Kidney (tissue), 14 donors: ENCODE results near the gene CCT2. TPM values are rescaled to one million over a fixed set of nuclear protein-coding genes. Genes with fewer than 3 reads are reported as not detected.

ENCODE experiments used
- DNase-seq, 5 donors: peaks; one replicate each; pipeline ENCODE4 v3.0.0-alpha.2; 2013 to 2020
- FAIRE-seq: peaks from 2 replicates; lab custom pipeline; 2012; peaks lifted over from hg19 to GRCh38; lab: Jason Lieb, UNC
- H3K27ac ChIP-seq, 2 donors: one replicate each; pipeline ENCODE4 v1.7.0; 2013; ENCODE audit warnings: low read depth in 2 of 2, low read length in 2 of 2, inconsistent platforms in 1 of 2
- H3K27me3 ChIP-seq: one replicate; pipeline ENCODE4 v1.7.1; 2013; ENCODE audit warnings: low read length, inconsistent platforms; ENCODE audit not compliant: control insufficient read depth, insufficient read depth
- H3K36me3 ChIP-seq, 3 donors: one replicate each; pipeline versions ENCODE4 v1.7.0 to v1.7.1; 2013; ENCODE audit warnings: low read length in 3 of 3, control low read depth in 1 of 3, inconsistent platforms in 1 of 3; ENCODE audit not compliant: insufficient read depth in 3 of 3, control insufficient read depth in 2 of 3
- H3K4me1 ChIP-seq, 3 donors: one replicate each; pipeline versions ENCODE4 v1.7.0 to v1.7.1; 2013; ENCODE audit warnings: low read length in 3 of 3, inconsistent platforms in 1 of 3, low read depth in 1 of 3; ENCODE audit not compliant: control insufficient read depth in 2 of 3, insufficient read depth in 2 of 3
- H3K4me3 ChIP-seq, 3 donors: one replicate each; pipeline versions ENCODE4 v1.7.0 to v1.8.1; 2013; ENCODE audit warnings: low read length in 3 of 3, control low read depth in 1 of 3, inconsistent platforms in 1 of 3
- H3K9ac ChIP-seq, 3 donors: one replicate each; pipeline versions ENCODE4 v1.7.0 to v1.7.1; 2013; ENCODE audit warnings: low read length in 3 of 3, control low read depth in 1 of 3, inconsistent platforms in 1 of 3
- H3K9me3 ChIP-seq, 3 donors: one replicate each; pipeline versions ENCODE4 v1.7.0 to v1.7.1; 2013; ENCODE audit warnings: low read length in 3 of 3, control low read depth in 1 of 3, inconsistent platforms in 1 of 3; ENCODE audit not compliant: control insufficient read depth in 2 of 3, insufficient read depth in 1 of 3
- intact Hi-C: fragments of 100-400 bp; cut with DNase I; formaldehyde crosslinking; loops from one replicate; pipeline ENCODE4 v1.11.1; 2022
- polyA plus RNA-seq: library from polyadenylated mRNA; stranded (reverse); fragments of 350-450 nt; fragmentation: Illumina TruSeq; extraction: RNeasy Lipid Tissue Mini Kit (QIAGEN cat#74804); gene quantifications from one replicate; pipeline ENCODE4 v1.2.3, GENCODE V29; 2014; ENCODE audit warnings: low read depth, low replicate concordance; ENCODE audit not compliant: insufficient read depth
- total RNA-seq: library from RNA; stranded (reverse); fragmentation: NEBNext Ultra II Directional; extraction: Animal tissue kit (Norgen Biotek cat#: 25700); gene quantifications from one replicate; pipeline ENCODE4 v1.2.1, GENCODE V29; 2021
- TF ChIP-seq, protein P1 (sequence below): IDR thresholded peaks from 3 replicates; pipeline ENCODE4 v1.5.1; 2012; ENCODE audit warnings: mild to moderate bottlenecking, moderate library complexity, borderline replicate concordance; ENCODE audit not compliant: insufficient read depth; ENCODE audit errors: extremely low read depth
- donor health status: control.
- donor health status: control.
- donor health status: control.
- donor health status: control.
- donor health status: control.
- donor health status: DM: yes; HTN: yes; CAD: no.
- donor health status: Normal renal cell carcinoma (clear cell type).

The CCT2 gene
- total and polyA plus RNA-seq, 2 donors from 2014 or later = 117 to 125 TPM

DNA sequence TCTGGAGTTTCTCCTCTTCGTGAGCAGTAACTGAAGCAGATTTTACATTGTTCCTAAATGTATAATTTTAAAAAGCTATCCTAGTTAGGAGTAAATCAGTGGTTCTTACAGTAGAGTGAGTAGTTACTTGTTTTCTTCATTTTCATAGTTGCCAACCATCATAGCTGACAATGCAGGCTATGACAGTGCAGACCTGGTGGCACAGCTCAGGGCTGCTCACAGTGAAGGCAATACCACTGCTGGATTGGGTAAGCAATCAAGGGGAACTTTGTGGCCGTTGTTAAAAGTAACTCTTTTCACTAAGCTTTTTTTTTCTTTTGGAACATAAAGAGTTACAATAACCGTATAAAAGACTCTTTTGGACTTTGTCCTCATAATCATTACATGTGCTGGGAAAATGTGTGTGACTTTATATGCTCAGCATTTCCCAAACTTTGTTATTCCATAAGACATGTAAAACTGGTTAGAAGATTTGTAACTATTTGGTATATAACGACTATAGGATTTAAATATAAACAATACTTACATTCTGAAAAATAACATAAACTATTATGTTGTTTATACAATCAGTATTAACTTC lies 13.0 kb downstream of the CCT2 start:
- Histone ChIP-seq H3K9me3 (no peaks in the 10 kb centered on the region), H3K36me3 (peaks cover 8 to 64% (median 39%) of the 10 kb centered on the region in 3 donors), H3K27ac (no peak overlapping the region), H3K9ac (no peak overlapping the region), H3K4me1 (no peaks in the 10 kb centered on the region), H3K27me3 (no peaks in the 10 kb centered on the region), H3K4me3 (no peak overlapping the region)
- TF ChIP-seq, protein P1, sequence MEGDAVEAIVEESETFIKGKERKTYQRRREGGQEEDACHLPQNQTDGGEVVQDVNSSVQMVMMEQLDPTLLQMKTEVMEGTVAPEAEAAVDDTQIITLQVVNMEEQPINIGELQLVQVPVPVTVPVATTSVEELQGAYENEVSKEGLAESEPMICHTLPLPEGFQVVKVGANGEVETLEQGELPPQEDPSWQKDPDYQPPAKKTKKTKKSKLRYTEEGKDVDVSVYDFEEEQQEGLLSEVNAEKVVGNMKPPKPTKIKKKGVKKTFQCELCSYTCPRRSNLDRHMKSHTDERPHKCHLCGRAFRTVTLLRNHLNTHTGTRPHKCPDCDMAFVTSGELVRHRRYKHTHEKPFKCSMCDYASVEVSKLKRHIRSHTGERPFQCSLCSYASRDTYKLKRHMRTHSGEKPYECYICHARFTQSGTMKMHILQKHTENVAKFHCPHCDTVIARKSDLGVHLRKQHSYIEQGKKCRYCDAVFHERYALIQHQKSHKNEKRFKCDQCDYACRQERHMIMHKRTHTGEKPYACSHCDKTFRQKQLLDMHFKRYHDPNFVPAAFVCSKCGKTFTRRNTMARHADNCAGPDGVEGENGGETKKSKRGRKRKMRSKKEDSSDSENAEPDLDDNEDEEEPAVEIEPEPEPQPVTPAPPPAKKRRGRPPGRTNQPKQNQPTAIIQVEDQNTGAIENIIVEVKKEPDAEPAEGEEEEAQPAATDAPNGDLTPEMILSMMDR = no peak
- no peak for FAIRE-seq
- intact Hi-C loops = no loop called here
- DNase-seq = no peak

DNA sequence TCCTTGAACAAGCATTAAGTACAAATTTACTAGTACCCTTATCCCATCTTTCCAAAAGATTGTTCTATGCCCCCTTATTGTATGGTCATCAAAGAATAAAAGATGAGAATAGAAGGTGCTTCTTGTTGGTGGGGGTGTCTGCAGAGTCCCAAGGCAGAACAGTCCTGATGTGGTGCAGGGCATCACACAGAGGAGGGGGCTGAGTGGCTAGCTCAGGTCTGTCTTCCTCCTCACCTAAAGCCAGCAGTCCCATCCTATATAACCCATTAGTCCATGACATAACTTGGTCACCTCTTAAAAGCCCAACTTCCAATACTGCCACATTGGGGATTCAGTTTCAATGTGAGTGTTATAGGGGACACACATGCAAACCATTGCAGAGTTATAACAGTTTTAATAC lies 15.5 kb downstream of the CCT2 start:
- TF ChIP-seq, protein P1 = no peak
- H3K9ac ChIP-seq = no peak overlapping the region
- H3K27me3 ChIP-seq = no peaks in the 10 kb centered on the region
- H3K9me3 ChIP-seq = no peaks in the 10 kb centered on the region
- no peak overlapping the region for H3K4me3 ChIP-seq
- intact Hi-C loops = no loop called here
- FAIRE-seq (no peak), DNase-seq (no peak)
- H3K4me1 ChIP-seq = no peaks in the 10 kb centered on the region
- peaks cover 5 to 47% (median 28%) of the 10 kb centered on the region in 3 donors for H3K36me3 ChIP-seq
- no peak overlapping the region for H3K27ac ChIP-seq

DNA sequence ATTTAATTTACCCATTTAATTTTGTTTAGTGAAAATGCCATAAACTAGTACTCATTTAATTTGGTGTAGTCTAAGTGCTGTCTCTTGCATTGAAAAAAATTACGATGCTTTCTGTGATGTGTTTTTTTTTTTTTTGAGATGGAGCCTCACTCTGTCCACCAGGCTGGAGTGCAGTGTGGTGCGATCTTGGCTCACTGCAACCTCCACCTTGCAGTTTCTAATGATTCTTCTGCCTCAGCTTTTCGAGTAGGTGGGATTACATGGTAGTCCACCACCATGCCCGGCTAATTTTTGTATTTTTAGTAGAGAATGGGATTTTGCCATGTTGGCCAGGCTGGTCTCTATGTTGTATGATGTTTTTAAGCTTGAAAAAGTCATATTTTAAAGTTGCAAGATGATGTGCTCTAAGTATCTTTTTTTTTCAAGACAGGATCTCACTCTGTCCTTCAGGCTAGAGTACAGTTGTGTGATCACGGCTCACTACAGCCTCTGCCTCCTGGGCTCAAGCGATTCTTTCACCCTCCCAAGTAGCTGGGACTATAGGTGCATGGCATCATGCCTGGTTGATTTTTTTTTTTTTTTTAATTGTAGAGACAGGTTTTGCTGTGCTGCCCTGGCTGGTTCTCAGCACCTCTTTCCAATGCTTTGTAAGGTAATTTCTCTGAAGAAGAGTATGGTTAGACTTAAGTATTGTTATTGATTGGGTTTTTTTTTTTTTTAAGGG lies 16.9 kb downstream of the CCT2 start:
- Histone ChIP-seq H3K27me3 (no peaks in the 10 kb centered on the region), H3K36me3 (peaks cover 5 to 38% (median 27%) of the 10 kb centered on the region in 3 donors), H3K9me3 (no peaks in the 10 kb centered on the region), H3K4me3 (no peak overlapping the region), H3K4me1 (no peaks in the 10 kb centered on the region), H3K27ac (no peak overlapping the region), H3K9ac (no peak overlapping the region)
- TF ChIP-seq, protein P1 = no peak
- no peak for DNase-seq
- FAIRE-seq = no peak
- intact Hi-C loops = no loop called here
